NCI-H1417 treated with DMSO at 0.1 percent for 48 hours (cell line): ENCODE measurements around the gene POU6F2.

Experiments
- DNase-seq: peaks from one replicate; lab custom pipeline; 2025; lab: John Stamatoyannopoulos, UW

The POU6F2 gene

GRCh38 chr7:39252916-39253315, 275.2 kb downstream of the POU6F2 start:
- no peak for DNase-seq

- no peak for DNase-seq
Observed at GRCh38 chr7:39259391-39260003, 281.8 kb downstream of the POU6F2 start.

GRCh38 chr7:39260279-39260844, 282.7 kb downstream of the POU6F2 start:
- no peak for DNase-seq

GRCh38 chr7:39261771-39262170, 284.1 kb downstream of the POU6F2 start:
- DNase-seq = no peak

GRCh38 chr7:39265641-39266591, 288.2 kb downstream of the POU6F2 start:
- DNase-seq = no peak

GRCh38 chr7:39269034-39269433, 291.3 kb downstream of the POU6F2 start:
- DNase-seq = no peak

- no peak for DNase-seq
Observed at GRCh38 chr7:39270018-39270417, 292.3 kb downstream of the POU6F2 start.

GRCh38 chr7:39271402-39271801, 293.7 kb downstream of the POU6F2 start:
- DNase-seq = no peak

GRCh38 chr7:39272111-39272510, 294.4 kb downstream of the POU6F2 start:
- DNase-seq = no peak

GRCh38 chr7:39272691-39273090, 295.0 kb downstream of the POU6F2 start:
- DNase-seq = no peak

- no peak for DNase-seq
Observed at GRCh38 chr7:39280337-39280736, 302.6 kb downstream of the POU6F2 start.

- no peak for DNase-seq
Observed at GRCh38 chr7:39285256-39285655, 307.5 kb downstream of the POU6F2 start.

GRCh38 chr7:39288303-39288702, 310.6 kb downstream of the POU6F2 start:
- no peak for DNase-seq

GRCh38 chr7:39291628-39292410, 314.1 kb downstream of the POU6F2 start:
- DNase-seq = no peak

GRCh38 chr7:39293056-39293823, 315.5 kb downstream of the POU6F2 start:
- DNase-seq = no peak

- no peak for DNase-seq
Observed at GRCh38 chr7:39294022-39294421, 316.3 kb downstream of the POU6F2 start.

GRCh38 chr7:39295796-39296195, 318.1 kb downstream of the POU6F2 start:
- no peak for DNase-seq

- no peak for DNase-seq
Observed at GRCh38 chr7:39299695-39300094, 322.0 kb downstream of the POU6F2 start.

GRCh38 chr7:39300276-39300675, 322.6 kb downstream of the POU6F2 start:
- no peak for DNase-seq

GRCh38 chr7:39301543-39301942, 323.8 kb downstream of the POU6F2 start:
- no peak for DNase-seq

- DNase-seq = no peak
Observed at GRCh38 chr7:39304178-39304577, 326.5 kb downstream of the POU6F2 start.
